HepG2 (cell line): Measurements from ENCODE around the gene SCYL1. TPM values are rescaled to one million over a fixed set of nuclear protein-coding genes. Genes with fewer than 3 reads are reported as not detected.

Experiments used
- FOXO1 ChIP-seq: sonication (generic); formaldehyde crosslinking; IDR thresholded peaks from 2 replicates; pipeline ENCODE4 v1.4.0; 2020; ENCODE audit warnings: missing genetic modification reagents
- NKX3-1 ChIP-seq: sonication (generic); formaldehyde crosslinking; IDR thresholded peaks from 2 replicates; pipeline ENCODE4 v1.5.0; 2020; ENCODE audit warnings: missing genetic modification reagents
- SP5 ChIP-seq: IDR thresholded peaks from 2 replicates; pipeline ENCODE4 v1.6.1; 2016; ENCODE audit warnings: low read depth, borderline replicate concordance
- ZBTB40 ChIP-seq, 2 experiments: fragments of 450-650 bp in 1 of 2; sonication (generic) in 1 of 2; formaldehyde crosslinking in 1 of 2; IDR thresholded peaks; 2 replicates each; pipeline versions ENCODE4 v1.6.1 to v1.8.0; 2016 to 2022; ENCODE audit warnings: antibody characterized with exemption in 1 of 2, mild to moderate bottlenecking in 1 of 2, missing genetic modification reagents in 1 of 2
- ZBTB7B ChIP-seq: sonication (generic); formaldehyde crosslinking; IDR thresholded peaks from 2 replicates; pipeline ENCODE4 v1.4.0; 2020; ENCODE audit warnings: missing genetic modification reagents
- polyA plus RNA-seq, 8 experiments: library from polyadenylated mRNA; depleted of rRNA in 3 of 8; stranded (reverse) in 7 of 8; unstranded in 1 of 8; fragments of >200 nt; fragmentation: Illumina TruSeq in 4 of 8; extraction: Trizol in 4 of 8; gene quantifications; 2 replicates each; pipeline versions ENCODE4 v1.2.1 to v1.2.3, GENCODE V29; 2011 to 2016; ENCODE audit warnings: low read depth in 4 of 8, missing spikeins in 1 of 8, mixed read lengths in 1 of 8; ENCODE audit not compliant: insufficient read depth in 1 of 8
- total RNA-seq, 5 experiments: library from RNA; depleted of rRNA; stranded (reverse); fragments of >200 nt; fragmentation: Illumina TruSeq; extraction: Trizol; gene quantifications; 2 replicates each; pipeline ENCODE4 v1.2.3, GENCODE V29; 2016; ENCODE audit warnings: low read depth in 1 of 5
- TF ChIP-seq, protein P1 (sequence below), 2 experiments: IDR thresholded peaks; 2 replicates each; pipeline ENCODE4 v1.6.1; 2011 to 2012; ENCODE audit warnings: low read length in 2 of 2, borderline replicate concordance in 1 of 2, low read depth in 1 of 2, mild to moderate bottlenecking in 1 of 2, moderate library complexity in 1 of 2
- TF ChIP-seq, protein P2 (sequence below): sonication (generic); formaldehyde crosslinking; IDR thresholded peaks from 2 replicates; pipeline ENCODE4 v1.5.0; 2020; ENCODE audit warnings: mild to moderate bottlenecking, missing genetic modification reagents, borderline replicate concordance
- TF ChIP-seq, protein P3 (sequence below): sonication (generic); formaldehyde crosslinking; IDR thresholded peaks from 2 replicates; pipeline ENCODE4 v1.5.1; 2020; ENCODE audit warnings: missing genetic modification reagents, mild to moderate bottlenecking, borderline replicate concordance

Gene SCYL1
- total and polyA plus RNA-seq, 2 of the 13 experiments (the other 11 are each of a cell fraction or from before 2014, with no cell fraction given), result 65.9 to 103 TPM

GRCh38 chr11:65498977-65499712 lies 25.7 kb upstream of the SCYL1 start, which contains the start of gene MALAT1 (continued):
- TF ChIP-seq, protein P1, sequence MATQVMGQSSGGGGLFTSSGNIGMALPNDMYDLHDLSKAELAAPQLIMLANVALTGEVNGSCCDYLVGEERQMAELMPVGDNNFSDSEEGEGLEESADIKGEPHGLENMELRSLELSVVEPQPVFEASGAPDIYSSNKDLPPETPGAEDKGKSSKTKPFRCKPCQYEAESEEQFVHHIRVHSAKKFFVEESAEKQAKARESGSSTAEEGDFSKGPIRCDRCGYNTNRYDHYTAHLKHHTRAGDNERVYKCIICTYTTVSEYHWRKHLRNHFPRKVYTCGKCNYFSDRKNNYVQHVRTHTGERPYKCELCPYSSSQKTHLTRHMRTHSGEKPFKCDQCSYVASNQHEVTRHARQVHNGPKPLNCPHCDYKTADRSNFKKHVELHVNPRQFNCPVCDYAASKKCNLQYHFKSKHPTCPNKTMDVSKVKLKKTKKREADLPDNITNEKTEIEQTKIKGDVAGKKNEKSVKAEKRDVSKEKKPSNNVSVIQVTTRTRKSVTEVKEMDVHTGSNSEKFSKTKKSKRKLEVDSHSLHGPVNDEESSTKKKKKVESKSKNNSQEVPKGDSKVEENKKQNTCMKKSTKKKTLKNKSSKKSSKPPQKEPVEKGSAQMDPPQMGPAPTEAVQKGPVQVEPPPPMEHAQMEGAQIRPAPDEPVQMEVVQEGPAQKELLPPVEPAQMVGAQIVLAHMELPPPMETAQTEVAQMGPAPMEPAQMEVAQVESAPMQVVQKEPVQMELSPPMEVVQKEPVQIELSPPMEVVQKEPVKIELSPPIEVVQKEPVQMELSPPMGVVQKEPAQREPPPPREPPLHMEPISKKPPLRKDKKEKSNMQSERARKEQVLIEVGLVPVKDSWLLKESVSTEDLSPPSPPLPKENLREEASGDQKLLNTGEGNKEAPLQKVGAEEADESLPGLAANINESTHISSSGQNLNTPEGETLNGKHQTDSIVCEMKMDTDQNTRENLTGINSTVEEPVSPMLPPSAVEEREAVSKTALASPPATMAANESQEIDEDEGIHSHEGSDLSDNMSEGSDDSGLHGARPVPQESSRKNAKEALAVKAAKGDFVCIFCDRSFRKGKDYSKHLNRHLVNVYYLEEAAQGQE (IDR thresholded peaks at IDR 0.05; ENCODE audit: borderline replicate concordance in 1 of 2, low read depth in 1 of 2, low read length in 2 of 2), result peak in 1 of 2 experiments; percentile 87; a peak in 2 of 4 replicates
- TF ChIP-seq SP5 (CRISPR knock-in tag) (peak; percentile 77), FOXO1 (peak; percentile 69), ZBTB40 (IDR thresholded peaks at IDR 0.05) (no peak), ZBTB40 (CRISPR knock-in tag; IDR thresholded peaks at IDR 0.05) (peak; percentile 59; the same call in 1 of the 2 replicates), ZBTB7B (CRISPR knock-in tag) (peak; percentile 66; the same call in 1 of the 2 replicates), NKX3-1 (CRISPR knock-in tag) (no peak)
- TF ChIP-seq, protein P2, sequence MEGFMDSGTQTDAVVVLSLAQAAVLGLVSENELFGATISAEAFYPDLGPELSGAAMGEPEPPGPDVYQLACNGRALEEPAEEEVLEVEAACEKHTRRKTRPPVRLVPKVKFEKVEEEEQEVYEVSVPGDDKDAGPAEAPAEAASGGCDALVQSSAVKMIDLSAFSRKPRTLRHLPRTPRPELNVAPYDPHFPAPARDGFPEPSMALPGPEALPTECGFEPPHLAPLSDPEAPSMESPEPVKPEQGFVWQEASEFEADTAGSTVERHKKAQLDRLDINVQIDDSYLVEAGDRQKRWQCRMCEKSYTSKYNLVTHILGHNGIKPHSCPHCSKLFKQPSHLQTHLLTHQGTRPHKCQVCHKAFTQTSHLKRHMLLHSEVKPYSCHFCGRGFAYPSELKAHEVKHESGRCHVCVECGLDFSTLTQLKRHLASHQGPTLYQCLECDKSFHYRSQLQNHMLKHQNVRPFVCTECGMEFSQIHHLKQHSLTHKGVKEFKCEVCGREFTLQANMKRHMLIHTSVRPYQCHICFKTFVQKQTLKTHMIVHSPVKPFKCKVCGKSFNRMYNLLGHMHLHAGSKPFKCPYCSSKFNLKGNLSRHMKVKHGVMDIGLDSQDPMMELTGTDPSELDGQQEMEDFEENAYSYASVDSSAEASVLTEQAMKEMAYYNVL (CRISPR knock-in tag), result 0 out of 2 replicates have a peak, but pooled peaks have one; percentile 44
- TF ChIP-seq, protein P3, sequence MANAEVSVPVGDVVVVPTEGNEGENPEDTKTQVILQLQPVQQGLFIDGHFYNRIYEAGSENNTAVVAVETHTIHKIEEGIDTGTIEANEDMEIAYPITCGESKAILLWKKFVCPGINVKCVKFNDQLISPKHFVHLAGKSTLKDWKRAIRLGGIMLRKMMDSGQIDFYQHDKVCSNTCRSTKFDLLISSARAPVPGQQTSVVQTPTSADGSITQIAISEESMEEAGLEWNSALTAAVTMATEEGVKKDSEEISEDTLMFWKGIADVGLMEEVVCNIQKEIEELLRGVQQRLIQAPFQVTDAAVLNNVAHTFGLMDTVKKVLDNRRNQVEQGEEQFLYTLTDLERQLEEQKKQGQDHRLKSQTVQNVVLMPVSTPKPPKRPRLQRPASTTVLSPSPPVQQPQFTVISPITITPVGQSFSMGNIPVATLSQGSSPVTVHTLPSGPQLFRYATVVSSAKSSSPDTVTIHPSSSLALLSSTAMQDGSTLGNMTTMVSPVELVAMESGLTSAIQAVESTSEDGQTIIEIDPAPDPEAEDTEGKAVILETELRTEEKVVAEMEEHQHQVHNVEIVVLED (CRISPR knock-in tag), result peak; percentile 67
